Fibroblast of pulmonary artery (primary cell): ENCODE data around the gene EPHA4.

Experiments used
- DNase-seq: peaks from one replicate; pipeline ENCODE4 v3.0.0-alpha.2; 2010; ENCODE audit warnings: low read depth
- H3K4me3 ChIP-seq: replicated peaks from 2 replicates; pipeline ENCODE4 v1.5.1; 2011; ENCODE audit warnings: low read depth, mild to moderate bottlenecking, control low read depth, low read length, moderate library complexity
- TF ChIP-seq, protein P1 (sequence below): IDR thresholded peaks from 2 replicates; pipeline ENCODE4 v1.5.1; 2011; ENCODE audit warnings: mild to moderate bottlenecking, control low read depth, low read length, inconsistent platforms; ENCODE audit errors: missing control alignments

The EPHA4 gene

DNA sequence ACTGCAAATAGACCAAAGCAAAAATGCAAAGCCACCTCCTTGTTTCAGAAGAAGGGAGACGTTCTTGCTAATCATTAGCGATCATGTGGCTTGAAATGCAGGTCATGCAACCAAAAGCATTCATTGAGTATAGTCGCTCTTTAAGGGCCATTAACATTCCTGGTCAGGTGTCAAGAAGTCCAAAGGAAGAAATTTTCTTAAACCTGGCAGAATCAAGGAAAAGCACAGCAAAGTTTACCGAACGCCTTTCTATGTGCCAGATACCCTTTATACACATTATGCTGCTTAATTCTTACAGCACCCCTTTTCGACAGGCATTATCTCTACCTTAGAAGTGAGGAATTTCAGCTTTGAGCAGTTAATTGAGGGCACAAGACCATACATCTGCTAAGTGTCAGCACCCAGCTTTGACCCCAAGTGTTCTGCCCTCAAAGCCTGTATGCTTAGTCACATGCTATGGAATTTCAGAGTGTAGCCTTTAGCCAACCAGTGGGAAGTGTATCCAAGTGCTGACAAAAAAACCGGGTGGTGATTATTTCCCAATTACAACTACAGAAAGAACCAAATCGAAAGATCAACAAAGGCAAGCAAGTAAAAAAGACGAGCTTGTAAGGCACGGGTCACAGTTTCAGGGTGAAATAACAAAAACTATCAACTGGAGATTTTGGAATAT lies 70.8 kb downstream of the EPHA4 start:
- TF ChIP-seq, protein P1, sequence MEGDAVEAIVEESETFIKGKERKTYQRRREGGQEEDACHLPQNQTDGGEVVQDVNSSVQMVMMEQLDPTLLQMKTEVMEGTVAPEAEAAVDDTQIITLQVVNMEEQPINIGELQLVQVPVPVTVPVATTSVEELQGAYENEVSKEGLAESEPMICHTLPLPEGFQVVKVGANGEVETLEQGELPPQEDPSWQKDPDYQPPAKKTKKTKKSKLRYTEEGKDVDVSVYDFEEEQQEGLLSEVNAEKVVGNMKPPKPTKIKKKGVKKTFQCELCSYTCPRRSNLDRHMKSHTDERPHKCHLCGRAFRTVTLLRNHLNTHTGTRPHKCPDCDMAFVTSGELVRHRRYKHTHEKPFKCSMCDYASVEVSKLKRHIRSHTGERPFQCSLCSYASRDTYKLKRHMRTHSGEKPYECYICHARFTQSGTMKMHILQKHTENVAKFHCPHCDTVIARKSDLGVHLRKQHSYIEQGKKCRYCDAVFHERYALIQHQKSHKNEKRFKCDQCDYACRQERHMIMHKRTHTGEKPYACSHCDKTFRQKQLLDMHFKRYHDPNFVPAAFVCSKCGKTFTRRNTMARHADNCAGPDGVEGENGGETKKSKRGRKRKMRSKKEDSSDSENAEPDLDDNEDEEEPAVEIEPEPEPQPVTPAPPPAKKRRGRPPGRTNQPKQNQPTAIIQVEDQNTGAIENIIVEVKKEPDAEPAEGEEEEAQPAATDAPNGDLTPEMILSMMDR, result no peak
- peak; percentile 70 for DNase-seq
- H3K4me3 ChIP-seq, result peak overlapping the region; percentile 6

DNA sequence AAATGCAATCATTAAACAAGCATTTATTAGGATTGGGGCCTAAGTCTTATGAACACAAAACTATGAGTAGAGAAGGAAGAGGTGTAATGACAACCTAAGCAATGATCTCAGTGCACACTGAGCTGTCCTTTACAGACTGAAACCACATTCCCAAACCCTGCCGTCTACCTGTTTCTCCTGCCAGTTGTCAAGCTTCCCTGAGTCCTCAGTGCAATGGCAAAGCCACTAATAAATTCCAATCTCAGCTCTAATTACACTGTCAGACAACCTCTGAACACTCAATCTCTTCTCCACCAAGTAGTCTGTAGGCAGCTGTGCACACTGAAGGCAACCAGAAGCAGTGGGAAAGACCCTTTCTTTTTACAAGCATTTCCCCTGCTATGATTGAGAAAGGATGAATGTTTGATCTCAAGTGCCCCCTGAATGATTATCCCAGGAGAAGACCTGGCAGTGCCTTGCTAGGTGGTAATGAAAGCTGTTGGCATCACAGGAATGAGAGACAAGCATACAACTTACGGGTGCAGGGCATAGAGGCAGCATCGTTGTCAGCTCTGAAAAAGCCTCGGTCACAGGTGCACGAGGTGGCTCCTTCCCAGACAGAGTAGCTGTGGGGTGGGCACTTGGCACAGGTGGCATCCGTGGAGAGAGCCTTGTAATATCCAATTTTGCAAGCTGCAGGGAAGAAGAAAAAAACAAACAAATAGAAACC lies 71.4 kb downstream of the EPHA4 start:
- TF ChIP-seq, protein P1, result no peak
- DNase-seq, result no peak
- no peak overlapping the region for H3K4me3 ChIP-seq

- no peak for DNase-seq
- H3K4me3 ChIP-seq, result no peak overlapping the region
- TF ChIP-seq, protein P1, result no peak
Measured at GRCh38 chr2:221495731-221496130, 76.4 kb downstream of the EPHA4 start.

DNA sequence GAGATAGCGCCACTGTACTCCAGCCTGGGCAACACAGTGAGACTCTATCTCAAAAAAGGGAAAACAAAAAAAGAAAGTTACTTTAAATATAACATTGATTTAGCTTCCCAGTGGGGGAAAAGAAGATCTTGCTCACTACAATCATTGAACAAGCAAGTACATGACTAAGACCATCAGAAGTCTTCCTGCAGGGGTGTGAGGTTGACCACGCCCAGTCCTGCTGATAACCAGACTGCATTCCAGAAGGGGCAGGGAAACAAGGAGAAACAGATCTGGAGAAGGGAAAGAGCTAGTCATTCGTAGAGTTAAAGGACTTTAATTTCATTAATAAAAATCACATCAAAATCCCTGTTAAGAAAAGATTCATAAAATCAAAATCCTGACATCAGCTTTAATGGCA lies 77.5 kb downstream of the EPHA4 start:
- TF ChIP-seq, protein P1, result no peak
- no peak for DNase-seq
- no peak overlapping the region for H3K4me3 ChIP-seq

- H3K4me3 ChIP-seq, result no peak overlapping the region
- no peak for DNase-seq
- TF ChIP-seq, protein P1, result no peak
Measured at GRCh38 chr2:221493391-221493790, 78.7 kb downstream of the EPHA4 start.

GRCh38 chr2:221492636-221493035 lies 79.5 kb downstream of the EPHA4 start:
- DNase-seq, result peak; percentile 29
- no peak overlapping the region for H3K4me3 ChIP-seq
- TF ChIP-seq, protein P1, result no peak
